DOHH2 (cell line): Measurements from ENCODE around the gene SCAMP4.

Experiments used
- H3F3A ChIP-seq: fragments of 200-600 bp; sonication (generic), shearing (Covaris generic); 2 replicates; pipeline ENCODE4 v1.6.0; 2016; ENCODE audit warnings: antibody characterized with exemption, mild to moderate bottlenecking; ENCODE audit not compliant: control insufficient read depth, insufficient read depth
- H3K27ac ChIP-seq: fragments of 200-600 bp; sonication (generic); 2 replicates; pipeline ENCODE4 v1.5.1; 2014; ENCODE audit warnings: low read depth, mild to moderate bottlenecking, low read length, moderate library complexity
- H3K27me3 ChIP-seq: fragments of 200-600 bp; sonication (generic); 2 replicates; pipeline ENCODE4 v1.6.1; 2014; ENCODE audit warnings: mild to moderate bottlenecking, low read length, mixed read lengths; ENCODE audit not compliant: control insufficient read depth
- H3K36me3 ChIP-seq: fragments of 200-600 bp; sonication (generic); 2 replicates; pipeline ENCODE4 v1.6.1; 2014; ENCODE audit warnings: mild to moderate bottlenecking, low read length, moderate library complexity, mixed read lengths; ENCODE audit not compliant: control insufficient read depth
- H3K4me1 ChIP-seq: fragments of 200-600 bp; sonication (generic); 2 replicates; pipeline ENCODE4 v1.6.1; 2014; ENCODE audit warnings: mild to moderate bottlenecking, low read length, mixed read lengths; ENCODE audit not compliant: control insufficient read depth
- H3K4me2 ChIP-seq: fragments of 200-600 bp; sonication (generic); 2 replicates; pipeline ENCODE4 v1.6.0; 2014; ENCODE audit warnings: mild to moderate bottlenecking, low read length, moderate library complexity
- H3K4me3 ChIP-seq: fragments of 200-600 bp; sonication (generic); 2 replicates; pipeline ENCODE4 v1.5.1; 2014; ENCODE audit warnings: mild to moderate bottlenecking, low read length, mixed read lengths
- H3K79me2 ChIP-seq: fragments of 200-600 bp; sonication (generic); 2 replicates; pipeline ENCODE4 v1.6.1; 2014; ENCODE audit warnings: mild to moderate bottlenecking, low read length, mixed read lengths; ENCODE audit not compliant: control insufficient read depth
- H3K9me2 ChIP-seq: fragments of 200-600 bp; sonication (generic); replicated peaks from 2 replicates; pipeline ENCODE4 v1.6.1; 2014; ENCODE audit warnings: mild to moderate bottlenecking, low read length, mixed read lengths; ENCODE audit not compliant: control insufficient read depth
- H3K9me3 ChIP-seq: fragments of 200-600 bp; sonication (generic); 2 replicates; pipeline ENCODE4 v1.6.1; 2014; ENCODE audit warnings: antibody characterized with exemption, low read length, mixed read lengths; ENCODE audit not compliant: control insufficient read depth, insufficient read depth
- H4K20me1 ChIP-seq: fragments of 200-600 bp; sonication (generic); 2 replicates; pipeline ENCODE4 v1.6.0; 2014; ENCODE audit warnings: low read depth, mild to moderate bottlenecking, antibody characterized with exemption, low read length, moderate library complexity; ENCODE audit not compliant: control insufficient read depth, insufficient read depth
- EZH2phosphoT487 ChIP-seq: fragments of 200-600 bp; sonication (generic); IDR thresholded peaks from 2 replicates; pipeline ENCODE4 v1.6.1; 2017; ENCODE audit warnings: borderline replicate concordance, mild to moderate bottlenecking, antibody characterized with exemption, low read length, moderate library complexity, mixed read lengths
- TF ChIP-seq, protein P1 (sequence below): fragments of 200-600 bp; sonication (generic); IDR thresholded peaks from one replicate; pipeline ENCODE4 v1.5.1; 2014; ENCODE audit warnings: antibody characterized with exemption, mild to moderate bottlenecking, low read depth, low read length; ENCODE audit not compliant: poor library complexity, severe bottlenecking

Gene SCAMP4

DNA sequence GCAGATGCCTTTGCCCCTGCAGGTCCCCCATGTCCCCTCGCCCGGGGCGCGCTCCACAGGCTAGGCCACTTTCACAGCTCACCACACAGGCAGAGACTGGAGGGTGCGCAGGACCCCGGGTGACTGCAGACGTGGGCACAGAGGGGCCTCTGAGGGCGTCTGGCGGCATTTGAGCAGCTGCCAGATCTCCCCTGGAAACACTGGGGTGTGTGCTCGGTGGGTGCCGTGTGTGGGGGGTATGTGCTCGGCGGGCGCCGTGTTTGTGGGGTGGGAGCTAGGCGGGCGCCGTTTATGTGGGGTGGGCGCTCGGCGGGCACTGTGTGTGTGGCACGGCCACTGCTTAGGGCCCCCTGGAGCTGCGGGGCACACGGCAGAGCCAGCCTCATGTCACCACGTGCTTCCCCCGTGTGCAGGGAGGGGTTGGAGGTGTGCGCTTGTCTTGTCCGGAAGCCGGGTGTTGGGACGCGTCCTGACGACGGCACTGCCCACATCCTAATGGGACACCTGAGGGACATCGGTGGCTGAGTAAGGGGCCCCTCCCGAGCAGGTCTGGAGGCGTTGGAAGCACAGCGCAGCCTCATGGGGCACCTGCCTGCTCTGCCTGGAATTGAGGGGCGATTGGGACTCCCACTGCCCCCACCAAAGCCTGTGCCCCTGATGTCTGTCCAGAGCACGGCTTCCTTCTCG is 52.5 kb downstream of the SCAMP4 start:
- no peaks in the 10 kb centered on the region for H3K9me3 ChIP-seq
- H3K4me1 ChIP-seq = no peaks in the 10 kb centered on the region
- peaks cover 20% of the 10 kb centered on the region for H4K20me1 ChIP-seq
- no peak overlapping the region for H3K4me3 ChIP-seq
- no peaks in the 10 kb centered on the region for H3K27me3 ChIP-seq
- H3F3A ChIP-seq = no peaks in the 10 kb centered on the region
- H3K36me3 ChIP-seq = peaks cover 7% of the 10 kb centered on the region
- H3K4me2 ChIP-seq = no peak overlapping the region
- no peaks in the 10 kb centered on the region for H3K9me2 ChIP-seq
- TF ChIP-seq EZH2phosphoT487 = no peak
- TF ChIP-seq, protein P1, sequence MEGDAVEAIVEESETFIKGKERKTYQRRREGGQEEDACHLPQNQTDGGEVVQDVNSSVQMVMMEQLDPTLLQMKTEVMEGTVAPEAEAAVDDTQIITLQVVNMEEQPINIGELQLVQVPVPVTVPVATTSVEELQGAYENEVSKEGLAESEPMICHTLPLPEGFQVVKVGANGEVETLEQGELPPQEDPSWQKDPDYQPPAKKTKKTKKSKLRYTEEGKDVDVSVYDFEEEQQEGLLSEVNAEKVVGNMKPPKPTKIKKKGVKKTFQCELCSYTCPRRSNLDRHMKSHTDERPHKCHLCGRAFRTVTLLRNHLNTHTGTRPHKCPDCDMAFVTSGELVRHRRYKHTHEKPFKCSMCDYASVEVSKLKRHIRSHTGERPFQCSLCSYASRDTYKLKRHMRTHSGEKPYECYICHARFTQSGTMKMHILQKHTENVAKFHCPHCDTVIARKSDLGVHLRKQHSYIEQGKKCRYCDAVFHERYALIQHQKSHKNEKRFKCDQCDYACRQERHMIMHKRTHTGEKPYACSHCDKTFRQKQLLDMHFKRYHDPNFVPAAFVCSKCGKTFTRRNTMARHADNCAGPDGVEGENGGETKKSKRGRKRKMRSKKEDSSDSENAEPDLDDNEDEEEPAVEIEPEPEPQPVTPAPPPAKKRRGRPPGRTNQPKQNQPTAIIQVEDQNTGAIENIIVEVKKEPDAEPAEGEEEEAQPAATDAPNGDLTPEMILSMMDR = no peak
- H3K27ac ChIP-seq = no peak overlapping the region
- peaks cover 91% of the 10 kb centered on the region for H3K79me2 ChIP-seq

DNA sequence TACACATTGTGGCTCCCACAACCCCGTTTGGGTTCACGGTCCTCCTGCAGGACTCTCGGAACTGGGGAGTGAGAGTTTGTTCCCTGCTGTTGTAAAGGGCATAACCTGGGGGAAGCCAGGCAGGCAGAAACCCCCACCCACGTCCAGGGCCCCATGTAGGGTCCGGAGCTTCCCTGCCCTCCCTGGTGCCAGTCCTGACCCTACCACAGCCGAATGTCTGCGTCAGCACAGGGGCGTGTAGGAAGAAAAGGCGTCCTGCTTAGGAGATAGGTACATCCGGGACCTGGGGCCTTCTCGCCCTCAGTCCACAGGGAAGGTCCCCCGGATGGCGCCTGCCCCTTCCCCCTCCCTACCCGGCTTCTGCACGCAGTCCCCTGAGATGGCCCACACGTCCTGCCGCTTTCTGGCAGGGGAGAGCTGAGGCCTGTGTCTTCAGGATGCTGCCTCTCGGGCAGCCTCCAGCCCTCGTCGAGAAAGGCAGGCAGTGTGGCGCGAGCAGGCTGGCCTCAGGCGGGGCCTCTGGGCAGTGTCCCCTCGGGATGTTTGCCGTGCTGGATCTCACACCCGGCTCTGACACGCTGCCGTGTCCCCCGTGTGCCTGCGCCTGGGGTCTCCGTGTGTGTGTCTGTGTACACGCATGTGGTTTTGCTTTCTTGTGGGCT is 54.9 kb downstream of the SCAMP4 start:
- Histone ChIP-seq H3F3A (no peaks in the 10 kb centered on the region), H3K27ac (no peak overlapping the region), H3K9me2 (no peaks in the 10 kb centered on the region), H3K27me3 (no peaks in the 10 kb centered on the region), H3K9me3 (no peaks in the 10 kb centered on the region), H3K4me2 (no peak overlapping the region), H3K4me3 (no peak overlapping the region), H3K79me2 (peaks cover 76% of the 10 kb centered on the region), H4K20me1 (peaks cover 18% of the 10 kb centered on the region; the same call in 1 of the 2 replicates), H3K4me1 (no peaks in the 10 kb centered on the region), H3K36me3 (peaks cover 4% of the 10 kb centered on the region; the same call in 1 of the 2 replicates)
- TF ChIP-seq, protein P1 = no peak
- no peak for TF ChIP-seq EZH2phosphoT487

DNA sequence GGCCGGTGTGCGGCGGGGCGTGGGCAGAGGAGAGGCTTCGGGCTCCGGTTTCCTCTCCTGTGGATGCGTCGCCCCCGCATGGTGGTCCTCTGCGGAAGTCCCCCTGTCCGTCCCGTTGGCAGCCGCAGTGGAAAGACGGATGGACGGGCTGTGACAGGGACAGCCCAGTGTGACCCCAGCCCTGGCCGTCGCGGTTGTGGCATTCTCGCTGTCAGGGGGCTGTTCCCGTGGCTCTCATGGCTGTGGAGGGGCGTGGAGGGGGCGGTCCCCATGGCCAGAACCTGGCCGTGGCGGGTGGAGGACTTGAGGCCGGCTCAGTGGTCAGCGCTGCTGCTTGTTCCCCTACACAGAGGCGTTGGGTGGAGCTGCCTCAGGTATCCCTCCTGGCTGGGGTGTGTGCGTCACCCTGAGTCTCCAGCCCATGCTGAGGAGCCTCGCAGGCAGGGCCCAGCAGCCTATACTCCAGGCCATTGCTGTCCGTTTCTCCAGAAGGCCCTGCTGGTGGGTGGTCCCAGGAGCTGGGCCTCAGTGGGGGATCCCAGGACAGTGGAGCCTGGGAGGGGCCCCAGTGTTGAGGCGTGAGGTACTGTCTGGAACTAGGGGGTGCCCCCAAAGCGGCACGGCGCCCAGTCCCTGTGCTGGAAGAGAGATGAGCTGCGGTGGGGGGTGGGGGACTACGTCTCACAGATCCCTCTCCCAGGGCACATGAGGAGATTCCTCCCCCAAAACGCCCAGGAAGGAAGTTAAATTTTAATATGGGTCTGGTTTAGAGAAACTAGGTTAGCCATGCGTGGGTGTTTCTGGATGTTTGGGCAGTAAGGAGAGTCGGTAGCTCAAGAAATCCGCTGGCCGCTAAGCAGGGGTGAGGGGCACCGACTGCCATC is 56.0 kb downstream of the SCAMP4 start:
- TF ChIP-seq, protein P1 = no peak
- TF ChIP-seq EZH2phosphoT487 = no peak
- Histone ChIP-seq H4K20me1 (peaks cover 18% of the 10 kb centered on the region; the same call in 1 of the 2 replicates), H3F3A (no peaks in the 10 kb centered on the region), H3K27me3 (no peaks in the 10 kb centered on the region), H3K9me3 (no peaks in the 10 kb centered on the region), H3K79me2 (peaks cover 69% of the 10 kb centered on the region), H3K9me2 (no peaks in the 10 kb centered on the region), H3K36me3 (peaks cover 4% of the 10 kb centered on the region; the same call in 1 of the 2 replicates), H3K4me2 (no peak overlapping the region), H3K4me3 (no peak overlapping the region), H3K27ac (no peak overlapping the region), H3K4me1 (no peaks in the 10 kb centered on the region)
